Activated CD8-positive, alpha-beta T cell treated with anti-CD3 and anti-CD28 coated beads, Interleukin-2, amount 10 ng/mL, durations not matched to agents 7 days and 5 days (primary cell): Measurements from ENCODE around the gene MYT1. TPM values are rescaled to one million over a fixed set of nuclear protein-coding genes. Genes with fewer than 3 reads are reported as not detected.

Source experiments
- ATAC-seq: fragments of 150-1000 bp; cut with Tn5 transposase; one replicate; pipeline ENCODE4 v1.10.0; 2021; ENCODE audit warnings: moderate library complexity
- CTCF ChIA-PET: fragments of 350-600 bp; sonication (Branson Sonifier 250); formaldehyde crosslinking; loops from one replicate; lab custom pipeline; 2021; ENCODE audit warnings: antibody characterized with exemption; lab: Charles Lee
- POLR2A ChIA-PET: fragments of 350-600 bp; sonication (Branson Sonifier 250); formaldehyde crosslinking; loops from one replicate; lab custom pipeline; 2021; ENCODE audit warnings: antibody characterized with exemption; lab: Charles Lee
- DNase-seq: peaks from one replicate; pipeline ENCODE4 v3.0.0-alpha.2; 2020
- H3K27ac Mint-ChIP-seq: one replicate; pipeline ENCODE4 v1.8.0; 2021; ENCODE audit warnings: mild to moderate bottlenecking, mixed read lengths
- H3K27me3 Mint-ChIP-seq: one replicate; pipeline ENCODE4 v1.8.0; 2021; ENCODE audit warnings: low read depth, mixed read lengths
- H3K36me3 Mint-ChIP-seq: one replicate; pipeline ENCODE4 v1.8.0; 2021; ENCODE audit warnings: low read depth, mixed read lengths
- H3K4me1 Mint-ChIP-seq: one replicate; pipeline ENCODE4 v1.8.0; 2021; ENCODE audit warnings: low read depth, mixed read lengths
- H3K4me3 Mint-ChIP-seq: one replicate; pipeline ENCODE4 v1.8.0; 2021; ENCODE audit warnings: mild to moderate bottlenecking, mixed read lengths
- H3K9me3 Mint-ChIP-seq: one replicate; pipeline ENCODE4 v1.8.0; 2022; ENCODE audit warnings: mixed read lengths; ENCODE audit not compliant: insufficient read depth
- total RNA-seq, 2 experiments: library from RNA; stranded (reverse); gene quantifications; one replicate each; pipeline ENCODE4 v1.2.3, GENCODE V29; 2021

The MYT1 gene
- total RNA-seq, 2 experiments from 2014 or later, result not detected

DNA sequence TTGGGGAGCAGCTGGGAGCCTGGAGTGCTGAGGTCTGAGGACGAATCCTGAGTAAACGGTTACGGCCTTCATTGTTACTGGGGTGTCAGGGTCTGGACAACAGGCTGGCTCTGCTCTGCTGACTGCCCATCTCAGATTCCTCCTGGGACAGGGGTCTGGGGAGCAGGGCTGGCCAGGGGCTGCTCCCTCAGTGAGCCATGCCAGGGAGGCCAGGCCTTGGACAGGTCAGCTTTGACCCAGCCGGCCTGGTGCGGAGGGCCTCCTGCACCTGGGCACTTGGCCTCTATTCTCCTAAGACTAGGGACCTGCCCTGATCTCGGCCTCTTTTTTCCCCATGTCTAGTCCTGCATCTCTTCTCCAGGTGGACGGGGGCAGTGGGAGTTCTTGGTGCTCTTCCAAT, 44.9 kb downstream of the MYT1 start:
- DNase-seq (no peak), ATAC-seq (no peak)
- ChIA-PET POLR2A (no interaction called here), CTCF (no interaction called here)
- no peak overlapping the region for H3K27ac Mint-ChIP-seq
- no peaks in the 10 kb centered on the region for H3K27me3 Mint-ChIP-seq
- no peaks in the 10 kb centered on the region for H3K9me3 Mint-ChIP-seq
- no peaks in the 10 kb centered on the region for H3K4me1 Mint-ChIP-seq
- H3K4me3 Mint-ChIP-seq, result no peak overlapping the region
- no peaks in the 10 kb centered on the region for H3K36me3 Mint-ChIP-seq

DNA sequence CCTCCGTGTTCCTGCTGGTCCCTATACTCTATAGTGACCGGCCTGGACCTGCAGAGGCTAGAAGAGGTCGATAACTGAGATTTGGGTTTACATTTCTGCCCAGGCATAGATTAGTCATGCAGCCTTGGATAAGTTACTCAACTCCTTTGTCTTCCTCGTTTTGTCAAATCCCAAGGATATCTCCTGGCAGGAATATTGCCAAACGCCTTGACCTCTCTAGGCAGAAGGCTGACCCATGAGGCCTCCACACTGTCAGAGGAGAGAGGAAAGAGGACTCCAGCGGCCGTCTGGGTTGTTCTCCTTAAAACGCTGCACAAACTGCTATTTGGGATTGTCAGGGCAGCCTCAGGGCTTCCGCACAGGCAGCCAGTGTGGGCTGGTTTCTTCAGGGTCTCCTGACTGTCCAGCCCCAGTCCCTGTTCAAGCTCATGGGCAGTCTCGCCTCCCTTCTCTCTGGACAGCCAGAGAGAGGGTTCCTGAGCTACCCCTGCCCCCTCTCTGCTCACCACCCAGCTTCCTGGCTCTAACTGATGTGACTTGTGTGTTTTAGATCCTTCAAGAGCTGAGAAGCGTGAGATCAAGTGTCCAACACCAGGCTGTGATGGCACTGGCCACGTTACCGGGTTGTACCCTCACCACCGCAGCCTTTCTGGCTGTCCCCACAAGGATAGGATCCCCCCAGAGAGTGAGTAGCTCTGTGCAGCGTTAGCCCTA, 46.6 kb downstream of the MYT1 start:
- no peak for DNase-seq
- H3K27me3 Mint-ChIP-seq, result no peaks in the 10 kb centered on the region
- CTCF ChIA-PET, result no interaction called here
- no peaks in the 10 kb centered on the region for H3K36me3 Mint-ChIP-seq
- POLR2A ChIA-PET, result no interaction called here
- no peaks in the 10 kb centered on the region for H3K9me3 Mint-ChIP-seq
- no peak for ATAC-seq
- H3K4me1 Mint-ChIP-seq, result peaks cover 11% of the 10 kb centered on the region
- H3K27ac Mint-ChIP-seq, result no peak overlapping the region
- no peak overlapping the region for H3K4me3 Mint-ChIP-seq

DNA sequence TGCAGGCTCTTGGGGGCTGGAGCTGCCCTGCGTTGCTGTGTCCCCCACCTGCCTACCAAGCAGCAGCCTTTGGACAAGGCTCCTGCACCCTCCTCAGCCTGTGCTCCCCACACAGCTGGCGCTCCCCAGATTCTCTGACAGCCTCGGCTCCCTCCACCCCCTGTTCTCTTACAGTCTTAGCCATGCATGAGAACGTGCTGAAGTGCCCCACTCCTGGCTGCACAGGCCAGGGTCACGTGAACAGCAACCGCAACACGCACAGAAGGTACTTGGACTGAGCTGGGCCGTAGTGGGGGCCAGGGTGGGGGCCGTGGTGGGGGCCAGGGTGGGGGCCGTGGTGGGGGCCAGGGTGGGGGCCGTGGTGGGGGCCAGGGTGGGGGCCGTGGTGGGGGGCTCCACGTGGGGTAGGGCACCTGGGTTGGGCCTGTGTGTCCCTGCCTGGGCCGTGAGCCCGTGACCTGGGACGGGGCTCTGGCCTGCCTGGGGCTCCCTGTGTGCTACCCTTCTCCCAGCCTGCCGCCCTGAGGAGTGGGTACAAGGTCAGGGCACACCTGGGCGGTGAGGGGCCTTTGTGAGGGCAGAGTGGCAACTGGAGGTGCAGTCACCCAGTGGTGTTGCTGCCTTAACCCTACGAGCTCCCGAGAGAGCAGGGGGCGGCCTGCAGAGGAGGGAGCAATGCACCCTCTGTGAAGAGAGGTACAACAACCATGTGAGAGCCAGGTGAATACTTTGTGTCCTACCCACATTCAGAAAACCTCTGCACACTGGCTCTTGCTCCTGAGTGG, 47.8 kb downstream of the MYT1 start:
- ChIA-PET CTCF (no interaction called here), POLR2A (interaction anchor here (1.2 kb wide), 1 partner anchor 9 kb away, joined by 3 read pairs; no protein-coding TSS in a partner anchor)
- no peak for DNase-seq
- Mint-ChIP-seq H3K4me3 (no peak overlapping the region), H3K27ac (no peak overlapping the region), H3K27me3 (no peaks in the 10 kb centered on the region), H3K36me3 (no peaks in the 10 kb centered on the region), H3K9me3 (no peaks in the 10 kb centered on the region), H3K4me1 (peaks cover 11% of the 10 kb centered on the region)
- ATAC-seq, result no peak

- CTCF ChIA-PET, result no interaction called here
- no peaks in the 10 kb centered on the region for H3K9me3 Mint-ChIP-seq
- no peak overlapping the region for H3K27ac Mint-ChIP-seq
- DNase-seq, result no peak
- POLR2A ChIA-PET, result interaction anchor here (1.2 kb wide), 1 partner anchor 10 kb away, joined by 3 read pairs; no protein-coding TSS in a partner anchor
- no peak for ATAC-seq
- H3K27me3 Mint-ChIP-seq, result no peaks in the 10 kb centered on the region
- peaks cover 11% of the 10 kb centered on the region for H3K4me1 Mint-ChIP-seq
- no peak overlapping the region for H3K4me3 Mint-ChIP-seq
- no peaks in the 10 kb centered on the region for H3K36me3 Mint-ChIP-seq
Observed at GRCh38 chr20:64212755-64213154, 48.5 kb downstream of the MYT1 start.

DNA sequence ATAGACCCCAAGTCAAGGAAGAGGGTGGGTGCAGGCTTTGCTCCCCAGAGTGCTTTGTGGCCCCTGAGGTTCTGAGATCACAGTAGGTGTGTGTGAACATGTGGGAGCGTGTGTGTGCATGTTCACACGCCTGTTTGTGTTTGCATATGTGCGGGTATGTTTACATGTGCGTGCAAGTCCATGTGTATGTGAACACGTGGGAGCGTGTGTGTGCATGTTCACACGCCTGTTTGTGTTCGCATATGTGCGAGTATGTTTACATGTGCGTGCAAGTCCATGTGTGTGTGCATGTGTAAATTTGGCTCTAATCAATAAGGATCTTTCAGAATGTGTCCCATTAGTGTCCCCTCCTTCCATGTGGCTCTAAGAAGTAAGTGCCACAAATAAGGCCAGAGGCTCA, 49.9 kb downstream of the MYT1 start:
- Mint-ChIP-seq H3K4me1 (peaks cover 11% of the 10 kb centered on the region), H3K9me3 (no peaks in the 10 kb centered on the region), H3K4me3 (no peak overlapping the region), H3K27me3 (no peaks in the 10 kb centered on the region), H3K36me3 (no peaks in the 10 kb centered on the region), H3K27ac (no peak overlapping the region)
- DNase-seq (no peak), ATAC-seq (no peak)
- POLR2A ChIA-PET, result no interaction called here
- CTCF ChIA-PET, result no interaction called here

DNA sequence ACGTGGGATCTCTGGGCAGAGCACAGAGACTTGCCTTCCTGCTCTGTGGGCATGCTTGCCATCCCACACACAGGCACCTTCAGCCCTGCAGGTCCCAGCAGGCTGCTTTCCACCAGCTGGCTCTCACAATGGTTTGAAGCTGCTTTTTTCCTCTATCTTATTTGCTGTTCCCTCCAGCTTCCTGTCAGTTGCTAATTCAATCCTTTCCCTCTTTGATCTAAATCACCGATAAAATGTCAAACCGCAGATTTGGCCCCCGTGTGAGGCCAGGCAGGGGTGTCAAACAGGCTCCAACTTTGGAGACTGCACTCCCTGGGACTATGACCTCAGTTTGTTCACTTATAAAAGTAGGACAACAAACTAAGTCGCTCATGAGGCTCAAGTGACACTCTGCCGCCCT, 50.7 kb downstream of the MYT1 start:
- Mint-ChIP-seq H3K27ac (no peak overlapping the region), H3K4me3 (no peak overlapping the region), H3K27me3 (no peaks in the 10 kb centered on the region), H3K36me3 (no peaks in the 10 kb centered on the region), H3K4me1 (peaks cover 11% of the 10 kb centered on the region), H3K9me3 (no peaks in the 10 kb centered on the region)
- POLR2A ChIA-PET, result no interaction called here
- CTCF ChIA-PET, result interaction anchor here (1.5 kb wide), 1 partner anchor 9 kb away, joined by 3 read pairs; no protein-coding TSS in a partner anchor
- ATAC-seq (no peak), DNase-seq (no peak)

GRCh38 chr20:64216036-64216435, 51.8 kb downstream of the MYT1 start:
- H3K9me3 Mint-ChIP-seq, result no peaks in the 10 kb centered on the region
- peaks cover 11% of the 10 kb centered on the region for H3K4me1 Mint-ChIP-seq
- H3K27me3 Mint-ChIP-seq, result no peaks in the 10 kb centered on the region
- H3K36me3 Mint-ChIP-seq, result no peaks in the 10 kb centered on the region
- no peak overlapping the region for H3K4me3 Mint-ChIP-seq
- ChIA-PET POLR2A (interaction anchor here (0.7 kb wide), 1 partner anchor 39 kb away, joined by 4 read pairs; the partner anchor contains the start of gene PCMTD2), CTCF (interaction anchor here (0.7 to 1.5 kb wide), 2 partner anchors 8 to 132 kb away, joined by 3 read pairs; no protein-coding TSS in a partner anchor)
- no peak overlapping the region for H3K27ac Mint-ChIP-seq
- DNase-seq, result no peak
- ATAC-seq, result no peak

DNA sequence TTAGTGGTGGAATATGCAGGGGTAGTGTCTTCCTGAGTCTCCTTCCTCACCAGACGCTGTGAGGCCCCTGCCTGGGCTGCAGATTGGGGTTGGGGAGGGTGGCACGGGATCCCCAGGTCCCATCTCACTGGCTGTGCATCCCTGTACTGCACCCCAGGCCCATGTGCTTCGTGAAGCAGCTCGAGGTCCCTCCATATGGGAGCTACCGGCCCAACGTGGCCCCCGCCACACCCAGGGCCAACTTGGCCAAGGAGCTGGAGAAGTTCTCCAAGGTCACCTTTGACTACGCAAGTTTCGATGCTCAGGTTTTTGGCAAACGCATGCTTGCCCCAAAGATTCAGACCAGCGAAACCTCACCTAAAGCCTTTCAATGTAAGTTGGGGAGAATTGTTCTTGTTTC, 52.7 kb downstream of the MYT1 start:
- Mint-ChIP-seq H3K9me3 (no peaks in the 10 kb centered on the region), H3K4me1 (peaks cover 11% of the 10 kb centered on the region), H3K4me3 (no peak overlapping the region), H3K36me3 (no peaks in the 10 kb centered on the region), H3K27ac (no peak overlapping the region), H3K27me3 (no peaks in the 10 kb centered on the region)
- no peak for DNase-seq
- CTCF ChIA-PET, result interaction anchor here (0.7 kb wide), 1 partner anchor 133 kb away, joined by 3 read pairs; no protein-coding TSS in a partner anchor
- ATAC-seq, result no peak
- POLR2A ChIA-PET, result no interaction called here

DNA sequence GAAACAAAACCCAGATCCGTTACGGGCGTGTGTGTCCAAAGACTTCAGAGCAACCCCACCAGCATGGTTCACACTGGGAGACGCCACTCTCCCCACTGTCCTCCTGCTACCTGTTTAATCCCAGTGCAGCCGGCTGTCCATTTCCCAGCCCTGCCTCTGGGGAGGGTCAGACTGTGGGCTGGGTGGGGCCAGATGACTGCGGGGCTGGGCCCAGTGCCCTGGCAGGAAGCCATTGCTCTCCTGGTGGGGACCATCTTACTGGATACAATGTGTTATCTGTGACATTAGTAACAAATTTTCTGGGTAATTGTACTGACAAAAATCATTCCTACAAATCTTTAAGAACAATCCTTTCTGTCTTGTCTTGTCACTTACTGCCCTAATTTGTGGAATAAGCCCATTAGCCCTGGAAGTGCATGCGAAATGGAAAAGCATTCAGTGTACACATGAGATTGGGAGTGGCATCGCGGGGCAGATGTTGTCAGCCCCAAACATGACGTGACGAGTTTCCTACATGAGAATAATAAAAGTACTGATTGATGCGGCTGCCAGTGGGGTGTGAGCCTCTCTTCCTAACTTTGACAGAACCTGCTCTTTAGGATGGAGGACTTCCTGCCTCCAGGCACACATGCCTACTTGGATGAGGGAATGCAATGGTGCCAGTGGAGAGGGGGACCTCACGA, 53.4 kb downstream of the MYT1 start:
- H3K27ac Mint-ChIP-seq, result no peak overlapping the region
- H3K4me3 Mint-ChIP-seq, result no peak overlapping the region
- POLR2A ChIA-PET, result no interaction called here

DNA sequence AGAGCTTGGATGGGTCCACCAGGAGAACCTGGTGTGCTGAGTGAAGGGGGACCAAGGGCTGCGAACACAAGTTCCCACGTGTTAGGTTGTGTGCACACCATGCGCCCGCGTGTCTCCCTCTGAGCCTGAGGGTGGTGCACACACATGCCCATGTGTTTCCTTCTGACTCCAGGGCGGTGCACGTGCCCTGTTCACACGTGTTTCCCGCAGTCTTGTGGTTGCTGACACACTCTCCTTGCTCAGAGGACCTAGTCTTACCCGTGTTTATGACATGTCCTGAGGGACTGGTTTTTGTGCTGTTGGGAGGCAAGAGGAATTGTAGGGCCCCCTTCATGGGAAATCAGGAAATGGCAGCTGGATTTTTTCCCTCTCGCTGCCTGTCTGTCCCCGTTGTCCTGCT, 55.0 kb downstream of the MYT1 start:
- H3K9me3 Mint-ChIP-seq, result no peaks in the 10 kb centered on the region
- POLR2A ChIA-PET, result no interaction called here
- H3K4me1 Mint-ChIP-seq, result peaks cover 11% of the 10 kb centered on the region
- H3K4me3 Mint-ChIP-seq, result no peak overlapping the region
- CTCF ChIA-PET, result no interaction called here
- H3K27me3 Mint-ChIP-seq, result no peaks in the 10 kb centered on the region
- no peak overlapping the region for H3K27ac Mint-ChIP-seq
- no peaks in the 10 kb centered on the region for H3K36me3 Mint-ChIP-seq
- ATAC-seq (no peak), DNase-seq (no peak)

More for the DNA sequence above, 53.4 kb downstream of the MYT1 start:
- no peaks in the 10 kb centered on the region for H3K9me3 Mint-ChIP-seq
- H3K4me1 Mint-ChIP-seq, result peaks cover 11% of the 10 kb centered on the region
- DNase-seq, result no peak
- H3K27me3 Mint-ChIP-seq, result no peaks in the 10 kb centered on the region
- ATAC-seq, result no peak
- no peaks in the 10 kb centered on the region for H3K36me3 Mint-ChIP-seq
- CTCF ChIA-PET, result no interaction called here

DNA sequence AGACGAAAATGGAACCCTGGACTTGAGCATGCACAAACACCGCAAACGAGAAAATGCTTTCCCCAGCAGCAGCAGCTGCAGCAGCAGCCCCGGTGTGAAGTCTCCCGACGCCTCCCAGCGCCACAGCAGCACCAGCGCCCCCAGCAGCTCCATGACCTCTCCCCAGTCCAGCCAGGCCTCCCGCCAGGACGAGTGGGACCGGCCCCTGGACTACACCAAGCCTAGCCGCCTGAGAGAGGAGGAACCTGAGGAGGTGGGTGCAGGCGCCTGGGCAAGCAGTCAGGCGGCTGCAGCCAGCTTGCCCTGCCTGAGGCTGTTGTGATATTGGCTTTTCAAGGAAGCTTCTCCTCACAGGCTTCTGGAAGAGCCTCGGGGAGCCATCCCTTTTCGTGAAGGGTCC, 55.5 kb downstream of the MYT1 start:
- CTCF ChIA-PET, result no interaction called here

DNA sequence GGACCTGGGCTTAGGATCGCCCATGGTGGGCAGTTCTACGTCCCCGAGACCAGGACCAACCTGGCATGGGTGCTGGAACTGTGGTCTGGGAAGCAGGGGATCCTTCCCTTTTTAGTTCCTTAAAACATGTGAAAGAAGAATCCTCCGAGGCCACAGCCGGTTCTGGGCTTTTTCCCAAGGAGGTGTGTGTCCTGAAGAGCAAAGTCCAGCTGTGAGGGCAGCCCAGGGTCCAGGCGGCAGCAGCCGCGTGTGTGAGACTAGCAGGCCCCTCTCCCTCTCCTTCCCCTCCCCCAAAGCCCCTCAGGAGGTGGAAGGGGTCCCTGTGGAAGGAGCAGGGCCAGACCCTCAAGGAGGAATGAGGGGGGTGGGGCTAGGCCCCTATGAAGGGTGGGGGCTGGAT, 56.2 kb downstream of the MYT1 start:
- Mint-ChIP-seq H3K27me3 (no peaks in the 10 kb centered on the region), H3K9me3 (no peaks in the 10 kb centered on the region), H3K36me3 (no peaks in the 10 kb centered on the region), H3K4me3 (no peak overlapping the region), H3K4me1 (no peaks in the 10 kb centered on the region), H3K27ac (no peak overlapping the region)
- ATAC-seq, result no peak
- DNase-seq, result no peak
- ChIA-PET POLR2A (no interaction called here), CTCF (no interaction called here)

More for the DNA sequence above, 55.5 kb downstream of the MYT1 start:
- Mint-ChIP-seq H3K9me3 (no peaks in the 10 kb centered on the region), H3K4me1 (peaks cover 6% of the 10 kb centered on the region), H3K36me3 (no peaks in the 10 kb centered on the region), H3K27me3 (no peaks in the 10 kb centered on the region), H3K4me3 (no peak overlapping the region), H3K27ac (no peak overlapping the region)
- POLR2A ChIA-PET, result no interaction called here
- ATAC-seq (no peak), DNase-seq (no peak)
